ENCODE data around the gene FRS3.
"Not testable (repeated sequence)": the region's sequence is repeated elsewhere in the genome, so short reads cannot be mapped to it uniquely, and the experiment has no call there.

FRS3 gene

GRCh38 chr6:41769376-41769775 is 10.3 kb downstream of the FRS3 start:
- DNase-seq (ENCODE audit: low read depth, low spot score), result no peak

GRCh38 chr6:41768545-41769308 is 11.0 kb downstream of the FRS3 start:
- peak; percentile 47 for DNase-seq (ENCODE audit: low read depth, low spot score)

DNA sequence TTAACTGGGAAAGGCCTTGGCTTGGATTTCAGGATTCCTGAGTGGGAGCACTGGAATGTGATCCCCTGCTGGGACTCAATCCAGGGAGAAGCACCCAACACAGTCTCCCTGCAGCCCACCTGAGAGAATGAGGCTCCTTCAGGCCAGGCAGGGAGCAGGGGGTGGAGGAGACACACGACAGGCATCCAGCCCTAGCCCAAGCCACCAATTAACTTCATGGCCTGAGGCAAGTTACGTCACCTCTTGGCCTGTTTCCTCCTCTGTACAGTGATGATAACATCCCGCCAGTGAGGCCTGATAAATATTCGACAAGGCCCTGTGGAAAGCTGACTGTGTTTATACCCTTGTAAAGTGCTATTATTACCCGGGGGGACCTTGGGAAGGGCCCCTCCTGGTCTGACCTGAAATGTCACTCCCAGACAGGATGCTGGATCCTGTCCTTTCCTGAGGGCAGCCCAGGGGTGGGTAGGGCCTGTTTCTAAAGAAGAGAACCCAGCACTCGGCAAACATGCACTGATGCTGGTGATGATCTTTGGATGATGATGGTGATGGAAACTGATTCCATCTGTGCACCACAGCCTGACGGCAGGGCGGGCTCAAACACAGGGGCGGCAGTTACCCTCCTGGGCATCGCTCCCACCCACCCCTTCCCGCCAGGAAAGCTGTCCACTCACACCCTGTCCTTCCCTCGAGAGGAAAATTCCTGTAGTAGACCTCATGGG is 12.4 kb downstream of the FRS3 start:
- peak; percentile 97 for DNase-seq (ENCODE audit: low read depth, low spot score)

DNA sequence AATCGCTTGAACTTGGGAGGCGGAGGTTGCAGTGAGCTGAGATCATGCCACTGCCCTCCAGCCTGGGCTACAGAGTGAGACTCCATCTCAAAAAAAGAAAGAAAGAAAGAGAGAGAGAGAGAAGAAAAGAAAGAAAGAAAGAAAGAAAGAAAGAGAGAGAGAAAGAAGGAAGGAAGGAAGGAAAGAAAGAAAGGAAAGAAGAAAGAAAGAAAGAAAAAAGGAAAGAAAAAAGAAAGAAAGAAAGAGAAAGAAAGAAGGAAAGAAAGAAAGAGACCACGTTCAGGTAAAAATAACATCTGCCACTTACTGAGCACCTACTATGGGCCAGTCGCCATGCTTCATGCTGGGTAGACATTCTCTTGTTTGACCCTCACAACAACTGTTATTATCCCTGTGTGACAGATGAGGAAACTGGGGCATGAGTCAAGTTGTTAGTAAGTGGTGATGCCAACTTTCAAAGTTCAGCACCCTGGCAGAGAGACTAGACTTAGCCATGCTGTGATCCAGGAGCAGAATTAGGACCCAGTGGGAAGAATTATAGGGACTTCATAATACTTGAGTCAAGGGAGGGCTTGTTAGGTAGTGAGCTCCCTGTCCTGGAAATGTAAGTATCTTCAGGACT is 13.5 kb downstream of the FRS3 start:
- not testable (repeated sequence) for DNase-seq (ENCODE audit: low read depth, low spot score)

- no peak for DNase-seq (ENCODE audit: low read depth, low spot score)
These were observed 16.2 kb downstream of the FRS3 start for GRCh38 chr6:41763470-41763869.

DNA sequence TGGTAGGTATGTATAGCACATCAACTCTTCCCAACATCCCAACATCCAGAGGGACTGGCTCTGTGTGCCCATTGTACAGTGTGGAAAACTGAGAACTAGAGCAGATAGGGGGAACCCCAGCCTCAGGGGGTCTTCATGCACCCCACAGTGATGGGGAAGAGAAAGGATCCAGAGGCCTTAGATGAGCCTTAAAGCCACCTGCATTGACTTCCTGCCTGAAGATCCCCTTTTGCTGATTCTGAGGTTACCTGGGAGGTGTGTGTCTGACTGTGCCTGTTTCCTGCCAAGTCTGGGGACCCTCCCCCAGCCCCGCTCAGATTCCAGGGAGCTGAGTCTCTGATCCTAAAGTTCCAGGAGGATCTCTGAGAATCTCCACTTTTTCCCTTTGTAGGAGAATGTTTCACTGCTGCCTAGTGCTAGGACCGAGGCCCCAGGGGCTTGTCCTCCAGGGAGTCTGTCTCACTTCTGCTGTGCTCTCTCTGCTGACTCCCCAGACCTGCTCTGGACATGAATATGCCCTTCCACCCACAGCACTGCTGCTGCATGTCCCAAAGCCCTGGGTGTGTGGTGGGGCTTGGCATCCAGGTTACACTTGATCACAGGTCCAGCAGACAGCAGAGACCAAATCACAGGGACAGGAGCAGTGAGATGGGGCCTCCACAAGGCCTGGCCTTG is 19.7 kb downstream of the FRS3 start:
- no peak for DNase-seq (ENCODE audit: low read depth, low spot score)

GRCh38 chr6:41759106-41759904 is 20.4 kb downstream of the FRS3 start:
- no peak for DNase-seq (ENCODE audit: low read depth, low spot score)

GRCh38 chr6:41758641-41759035 is 21.1 kb downstream of the FRS3 start:
- DNase-seq (ENCODE audit: low read depth, low spot score), result no peak

DNA sequence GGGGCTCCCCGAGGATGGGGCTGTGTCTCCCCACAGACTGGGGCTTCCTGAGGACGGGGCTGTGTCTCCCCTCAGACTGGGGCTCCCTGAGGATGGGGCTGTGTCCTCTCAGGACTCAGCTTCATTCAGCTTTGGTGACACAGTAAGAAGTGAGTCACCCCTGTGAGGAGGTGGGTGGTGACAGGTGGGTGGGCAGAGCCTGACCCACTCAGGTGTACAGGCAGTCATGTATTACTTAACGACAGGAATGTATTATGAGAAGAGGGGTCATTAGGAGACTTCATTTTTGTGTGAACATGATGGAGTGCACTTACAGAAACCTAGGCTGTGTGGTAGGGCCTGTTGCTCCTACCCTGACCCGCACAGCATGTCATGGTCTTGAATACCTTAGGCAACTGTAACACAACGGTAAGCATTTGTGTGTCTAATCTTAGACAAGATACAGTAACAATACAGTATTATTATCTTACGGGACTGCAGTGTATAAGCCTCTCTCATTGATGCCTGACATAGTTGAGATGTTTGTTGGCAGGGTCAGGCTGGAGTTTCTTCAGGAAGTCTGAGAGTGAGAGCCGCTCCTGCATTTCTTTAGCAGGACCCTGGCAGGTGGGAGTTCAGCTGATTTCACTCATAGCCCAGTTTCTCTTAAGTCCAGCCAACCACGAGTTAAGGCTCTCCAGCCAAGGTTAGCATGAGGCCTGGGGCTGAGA is 21.6 kb downstream of the FRS3 start:
- no peak for DNase-seq (ENCODE audit: low read depth, low spot score)

DNA sequence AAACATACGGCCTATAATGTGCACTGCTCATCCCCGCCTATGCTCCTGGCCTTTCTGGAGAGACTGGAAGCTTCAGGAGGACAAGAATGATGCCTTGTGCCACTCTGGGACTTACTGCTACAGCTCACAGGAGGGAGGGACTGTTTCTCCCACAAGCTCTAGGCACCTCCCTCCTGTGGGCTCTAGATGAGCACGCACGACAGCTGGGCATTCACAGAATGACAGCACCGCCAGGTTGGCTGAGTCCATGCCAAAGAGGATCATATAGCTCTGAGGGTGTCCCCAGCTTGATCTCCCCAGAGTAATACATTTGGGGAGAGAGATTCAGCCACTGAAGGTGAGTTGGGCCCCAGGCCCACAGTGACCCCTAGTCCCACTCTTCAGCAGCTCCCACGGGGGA is 22.4 kb downstream of the FRS3 start:
- DNase-seq (ENCODE audit: low read depth, low spot score), result no peak

- no peak for DNase-seq (ENCODE audit: low read depth, low spot score)
These were observed 23.3 kb downstream of the FRS3 start for GRCh38 chr6:41756354-41756753.

- DNase-seq (ENCODE audit: low read depth, low spot score), result no peak
These were observed 23.8 kb downstream of the FRS3 start for GRCh38 chr6:41755895-41756294.

- no peak for DNase-seq (ENCODE audit: low read depth, low spot score)
These were observed 29.3 kb downstream of the FRS3 start for GRCh38 chr6:41750374-41750773.

- no peak for DNase-seq (ENCODE audit: low read depth, low spot score)
These were observed 31.2 kb downstream of the FRS3 start for GRCh38 chr6:41748542-41748941.

- no peak for DNase-seq (ENCODE audit: low read depth, low spot score)
These were observed 31.6 kb downstream of the FRS3 start for GRCh38 chr6:41748102-41748477.

GRCh38 chr6:41747256-41748101 is 32.2 kb downstream of the FRS3 start, which contains the start of gene PGC:
Gene PGC (minus strand): TSS chr6:41747397. CDS start chr6:41747334, 63 bp downstream.
- no peak for DNase-seq (ENCODE audit: low read depth, low spot score)

- DNase-seq (ENCODE audit: low read depth, low spot score), result no peak
These were observed 33.6 kb downstream of the FRS3 start for GRCh38 chr6:41746107-41746506.

- DNase-seq (ENCODE audit: low read depth, low spot score), result no peak
These were observed 35.4 kb downstream of the FRS3 start for GRCh38 chr6:41744236-41744787.

Data from ELF-1 (cell line).